Liver (tissue), 9 donors: ENCODE data around the gene KLK7. TPM values are rescaled to one million over a fixed set of nuclear protein-coding genes. Genes with fewer than 3 reads are reported as not detected.

Experiments used
- DNase-seq: peaks from one replicate; pipeline ENCODE4 v3.0.0-alpha.2; 2017; ENCODE audit warnings: low spot score
- H3K27ac ChIP-seq, 2 donors: one replicate each; pipeline ENCODE4 v1.7.0; 2013; ENCODE audit warnings: inconsistent platforms in 2 of 2, low read length in 2 of 2, control low read depth in 1 of 2, low read depth in 1 of 2, mild to moderate bottlenecking in 1 of 2
- H3K27me3 ChIP-seq, 4 donors: one replicate each; pipeline versions ENCODE4 v1.6.1 to v1.7.0; 2013; ENCODE audit warnings: low read length in 3 of 4, inconsistent platforms in 1 of 4, mild to moderate bottlenecking in 1 of 4, moderate library complexity in 1 of 4; ENCODE audit not compliant: control insufficient read depth in 4 of 4, insufficient read depth in 4 of 4
- H3K36me3 ChIP-seq, 4 donors: one replicate each; pipeline versions ENCODE4 v1.6.1 to v1.7.0; 2013; ENCODE audit warnings: low read length in 3 of 4, mild to moderate bottlenecking in 3 of 4, low read depth in 1 of 4, moderate library complexity in 1 of 4; ENCODE audit not compliant: control insufficient read depth in 4 of 4, insufficient read depth in 3 of 4
- H3K4me1 ChIP-seq, 4 donors: one replicate each; pipeline versions ENCODE4 v1.6.1 to v1.7.0; 2013; ENCODE audit warnings: low read length in 3 of 4, mild to moderate bottlenecking in 3 of 4, moderate library complexity in 1 of 4; ENCODE audit not compliant: control insufficient read depth in 4 of 4, insufficient read depth in 4 of 4
- H3K4me3 ChIP-seq, 3 donors: one replicate each; pipeline versions ENCODE4 v1.6.1 to v1.7.0; 2013; ENCODE audit warnings: low read length in 3 of 3, control low read depth in 1 of 3, low read depth in 1 of 3, mild to moderate bottlenecking in 1 of 3
- H3K9ac ChIP-seq, 2 donors: one replicate each; pipeline ENCODE4 v1.7.0; 2013; ENCODE audit warnings: low read length in 2 of 2, mild to moderate bottlenecking in 2 of 2, moderate library complexity in 2 of 2, control low read depth in 1 of 2, low read depth in 1 of 2
- H3K9me3 ChIP-seq, 4 donors: one replicate each; pipeline versions ENCODE4 v1.6.1 to v1.7.0; 2013; ENCODE audit warnings: low read length in 3 of 4; ENCODE audit not compliant: control insufficient read depth in 4 of 4
- EGR1 ChIP-seq, 2 donors: IDR thresholded peaks; 2 replicates each; pipeline ENCODE4 v1.6.1; 2016 to 2018; ENCODE audit warnings: antibody characterized with exemption in 2 of 2, low read depth in 2 of 2
- FOXA1 ChIP-seq: IDR thresholded peaks from 2 replicates; pipeline ENCODE4 v1.6.1; 2016; ENCODE audit warnings: antibody characterized with exemption
- FOXA2 ChIP-seq: IDR thresholded peaks from 2 replicates; pipeline ENCODE4 v1.6.1; 2016; ENCODE audit warnings: antibody characterized with exemption
- GABPA ChIP-seq, 2 donors: IDR thresholded peaks in 1 of 2; conservative IDR thresholded peaks in 1 of 2; 2 replicates each; pipeline ENCODE4 v1.6.1; 2016; ENCODE audit warnings: antibody characterized with exemption in 2 of 2, mild to moderate bottlenecking in 1 of 2, moderate library complexity in 1 of 2
- HNF4A ChIP-seq, 2 donors: conservative IDR thresholded peaks; 2 replicates each; pipeline ENCODE4 v1.6.1; 2016; ENCODE audit warnings: antibody characterized with exemption in 2 of 2, mild to moderate bottlenecking in 2 of 2
- HNF4G ChIP-seq: IDR thresholded peaks from 2 replicates; pipeline ENCODE4 v1.6.1; 2016; ENCODE audit warnings: antibody characterized with exemption
- NR2F2 ChIP-seq: IDR thresholded peaks from 2 replicates; pipeline ENCODE4 v1.6.1; 2016; ENCODE audit warnings: antibody characterized with exemption
- RAD21 ChIP-seq, 2 donors: IDR thresholded peaks; 2 replicates each; pipeline ENCODE4 v1.6.1; 2016; ENCODE audit warnings: antibody characterized with exemption in 2 of 2, mild to moderate bottlenecking in 2 of 2
- REST ChIP-seq: IDR thresholded peaks from 2 replicates; pipeline ENCODE4 v1.6.1; 2016; ENCODE audit warnings: antibody characterized with exemption, mild to moderate bottlenecking
- RXRA ChIP-seq, 2 donors: IDR thresholded peaks; 2 replicates each; pipeline ENCODE4 v1.6.1; 2017 to 2018; ENCODE audit warnings: antibody characterized with exemption in 2 of 2, mild to moderate bottlenecking in 1 of 2
- TAF1 ChIP-seq: conservative IDR thresholded peaks from 2 replicates; pipeline ENCODE4 v1.6.1; 2016; ENCODE audit warnings: antibody characterized with exemption, mild to moderate bottlenecking
- WGBS: extraction: QIAGEN DNeasy Blood & Tissue Kit; methylation state at CpG from one replicate; pipeline ENCODE4 v1.1.7; 2013; 5-methylcytosine and 5-hydroxymethylcytosine counted together
- polyA plus RNA-seq, 2 donors: library from polyadenylated mRNA; stranded (reverse) in 1 of 2; unstranded in 1 of 2; fragments of 200-250 nt in 1 of 2; fragments of >200 nt in 1 of 2; fragmentation: Nextera tagmentation in 1 of 2; extraction: Ambion mirVana in 1 of 2; gene quantifications; one replicate each; pipeline versions ENCODE4 v1.2.1 to v1.2.3, GENCODE V29; 2013 to 2015
- total RNA-seq, 2 donors: library from RNA; depleted of rRNA; stranded (reverse); fragments of >200 nt; gene quantifications; one replicate each; pipeline ENCODE4 v1.2.3, GENCODE V29; 2014
- TF ChIP-seq, protein P1 (sequence below): fragments of 150-350 bp; IDR thresholded peaks from 2 replicates; pipeline ENCODE4 v1.5.1; 2017; ENCODE audit warnings: improper control_type of control experiment, low read depth, low read length; ENCODE audit not compliant: missing input control
- donor health status: healthy.
- donor health status: healthy.
- donor health status: healthy.
- donor health status: healthy.
- donor health status: healthy.

KLK7 gene
- total and polyA plus RNA-seq, 4 donors, result not detected

DNA sequence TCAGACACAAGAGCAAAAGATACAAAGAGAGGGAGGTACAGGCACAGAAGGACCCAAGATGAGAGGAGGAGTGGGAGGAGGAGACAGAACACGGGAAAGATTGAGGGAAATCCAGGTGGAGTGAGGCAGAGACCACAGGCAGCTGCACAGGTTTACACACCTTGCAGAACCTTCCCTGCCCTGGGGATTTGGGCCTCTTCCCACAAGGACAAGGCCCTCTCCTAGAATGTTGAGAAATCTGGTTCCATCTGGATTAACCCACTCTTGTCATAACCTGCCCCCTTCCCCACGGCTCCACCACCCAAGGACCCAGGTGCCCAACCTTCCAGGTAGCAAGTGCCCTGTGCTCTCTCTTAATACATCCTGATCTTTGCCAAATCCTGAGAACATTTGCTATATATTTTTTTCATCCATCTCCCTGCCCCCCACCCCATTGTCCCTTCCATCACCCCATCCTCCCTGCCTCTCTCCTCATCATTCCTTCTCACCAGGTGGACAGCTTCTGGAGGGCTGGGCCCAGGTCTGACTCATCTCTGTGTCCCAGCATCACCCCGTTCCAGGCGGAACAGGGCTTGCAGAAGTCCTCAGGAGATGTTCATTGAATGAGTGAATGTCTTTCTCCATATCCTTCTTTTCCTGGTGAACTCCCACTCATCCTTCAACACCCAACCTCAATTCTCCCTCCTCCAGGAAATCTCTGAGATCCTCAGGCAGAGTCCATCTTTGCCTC is 26.5 kb upstream of the KLK7 start:
- H3K4me1 ChIP-seq, result no peaks in the 10 kb centered on the region
- H3K36me3 ChIP-seq, result no peaks in the 10 kb centered on the region
- H3K4me3 ChIP-seq, result no peak overlapping the region
- H3K9ac ChIP-seq, result no peak overlapping the region
- 63% methylated on average over 4 of the region's 4 CpGs for WGBS
- DNase-seq, result no peak
- TF ChIP-seq TAF1 (no peak), GABPA (IDR thresholded peaks at IDR 0.05 in 1 of 2, conservative IDR thresholded peaks at IDR 0.05 in 1 of 2) (no peak), REST (no peak), NR2F2 (no peak)
- H3K27ac ChIP-seq, result no peak overlapping the region
- peaks cover 0 to 2% (median 0%) of the 10 kb centered on the region in 4 donors for H3K27me3 ChIP-seq
- H3K9me3 ChIP-seq, result no peaks in the 10 kb centered on the region

DNA sequence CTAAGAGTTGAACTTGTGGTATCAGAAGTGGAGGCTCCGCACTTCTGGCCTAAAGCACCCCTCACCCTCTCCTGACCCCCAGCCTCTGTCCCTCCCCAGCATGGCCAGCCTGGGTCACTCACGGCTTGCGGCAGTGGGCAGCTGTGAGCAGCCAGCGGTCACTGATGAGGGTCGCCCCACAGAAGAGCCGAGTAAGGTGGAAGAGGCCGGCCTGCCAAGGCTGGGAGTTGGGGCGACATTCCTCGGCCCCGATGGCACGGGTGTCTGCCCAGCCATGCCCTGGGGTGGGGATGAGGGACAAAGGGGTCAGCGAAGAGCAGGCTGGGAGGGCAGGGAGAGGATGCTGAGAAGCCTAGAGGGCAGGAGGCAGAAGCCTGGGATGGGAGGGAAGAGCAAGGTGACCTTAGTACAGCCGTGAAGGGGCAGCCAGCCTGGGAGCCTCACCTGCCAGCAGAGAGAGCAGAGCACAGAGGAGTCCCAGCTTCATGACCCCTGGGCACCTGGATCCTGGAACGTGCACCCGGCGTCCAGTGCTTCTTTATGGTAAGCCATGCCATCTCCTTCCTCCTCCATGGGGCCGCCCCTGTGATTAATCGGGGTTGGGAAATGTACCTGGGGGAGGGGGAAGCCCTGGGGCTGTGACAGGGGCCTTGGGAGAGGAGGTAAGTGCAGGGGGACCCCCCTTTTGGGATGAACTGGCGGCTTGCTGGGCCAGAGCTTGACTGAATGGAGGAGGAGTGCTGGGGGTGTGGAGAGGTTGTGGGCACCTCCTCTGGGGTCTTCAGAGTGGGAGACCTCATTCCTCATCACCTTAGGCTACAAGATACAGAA is 25.6 kb upstream of the KLK7 start:
- no peak for DNase-seq
- no peaks in the 10 kb centered on the region for H3K4me1 ChIP-seq
- no peak for TF ChIP-seq HNF4G
- no peak for TF ChIP-seq REST
- no peak for TF ChIP-seq FOXA1
- TF ChIP-seq RXRA (IDR thresholded peaks at IDR 0.05), result no peak
- TF ChIP-seq EGR1 (IDR thresholded peaks at IDR 0.05; ENCODE audit: low read depth in 2 of 2), result no peak
- TF ChIP-seq, protein P1, sequence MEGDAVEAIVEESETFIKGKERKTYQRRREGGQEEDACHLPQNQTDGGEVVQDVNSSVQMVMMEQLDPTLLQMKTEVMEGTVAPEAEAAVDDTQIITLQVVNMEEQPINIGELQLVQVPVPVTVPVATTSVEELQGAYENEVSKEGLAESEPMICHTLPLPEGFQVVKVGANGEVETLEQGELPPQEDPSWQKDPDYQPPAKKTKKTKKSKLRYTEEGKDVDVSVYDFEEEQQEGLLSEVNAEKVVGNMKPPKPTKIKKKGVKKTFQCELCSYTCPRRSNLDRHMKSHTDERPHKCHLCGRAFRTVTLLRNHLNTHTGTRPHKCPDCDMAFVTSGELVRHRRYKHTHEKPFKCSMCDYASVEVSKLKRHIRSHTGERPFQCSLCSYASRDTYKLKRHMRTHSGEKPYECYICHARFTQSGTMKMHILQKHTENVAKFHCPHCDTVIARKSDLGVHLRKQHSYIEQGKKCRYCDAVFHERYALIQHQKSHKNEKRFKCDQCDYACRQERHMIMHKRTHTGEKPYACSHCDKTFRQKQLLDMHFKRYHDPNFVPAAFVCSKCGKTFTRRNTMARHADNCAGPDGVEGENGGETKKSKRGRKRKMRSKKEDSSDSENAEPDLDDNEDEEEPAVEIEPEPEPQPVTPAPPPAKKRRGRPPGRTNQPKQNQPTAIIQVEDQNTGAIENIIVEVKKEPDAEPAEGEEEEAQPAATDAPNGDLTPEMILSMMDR, result no peak
- TF ChIP-seq RAD21 (IDR thresholded peaks at IDR 0.05), result no peak
- no peak for TF ChIP-seq FOXA2
- no peak for TF ChIP-seq NR2F2
- TF ChIP-seq GABPA (IDR thresholded peaks at IDR 0.05 in 1 of 2, conservative IDR thresholded peaks at IDR 0.05 in 1 of 2), result no peak
- TF ChIP-seq HNF4A (conservative IDR thresholded peaks at IDR 0.05), result no peak
- no peak overlapping the region for H3K9ac ChIP-seq
- no peaks in the 10 kb centered on the region for H3K36me3 ChIP-seq
- H3K27me3 ChIP-seq, result no peaks in the 10 kb centered on the region
- no peak overlapping the region for H3K27ac ChIP-seq
- no peak overlapping the region for H3K4me3 ChIP-seq
- no peaks in the 10 kb centered on the region for H3K9me3 ChIP-seq
- 65% methylated on average over 19 of the region's 19 CpGs for WGBS
